ENCODE measurements around the gene ACBD3. TPM values are rescaled to one million over a fixed set of nuclear protein-coding genes. Genes with fewer than 3 reads are reported as not detected.

Gene ACBD3
- polyA plus RNA-seq, 1 of the 3 experiments (the other 2 are of a cell fraction) = 17.8 TPM

GRCh38 chr1:226117330-226117729 lies 69.2 kb downstream of the ACBD3 start (continued):
- TF ChIP-seq SIN3A (IDR thresholded peaks at IDR 0.05; ENCODE audit: borderline replicate concordance, low read depth, low read length) (no peak), TCF12 (IDR thresholded peaks at IDR 0.05) (no peak), RXRA (IDR thresholded peaks at IDR 0.05; ENCODE audit: borderline replicate concordance, low read depth) (no peak), YY1 (IDR thresholded peaks at IDR 0.05; ENCODE audit: low read depth) (no peak), NRF1 (IDR thresholded peaks at IDR 0.05; ENCODE audit: low read depth, low read length) (no peak), RCOR1 (IDR thresholded peaks at IDR 0.05; ENCODE audit: low read length) (no peak), FOXM1 (IDR thresholded peaks at IDR 0.05; ENCODE audit: low read depth) (no peak), JUND (IDR thresholded peaks at IDR 0.05) (no peak), ELF1 (IDR thresholded peaks at IDR 0.05) (no peak), RFX5 (IDR thresholded peaks at IDR 0.05; ENCODE audit: low read length) (no peak)
- TF ChIP-seq, protein P1, sequence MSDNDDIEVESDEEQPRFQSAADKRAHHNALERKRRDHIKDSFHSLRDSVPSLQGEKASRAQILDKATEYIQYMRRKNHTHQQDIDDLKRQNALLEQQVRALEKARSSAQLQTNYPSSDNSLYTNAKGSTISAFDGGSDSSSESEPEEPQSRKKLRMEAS (IDR thresholded peaks at IDR 0.05; ENCODE audit: low read depth) = no peak

GRCh38 chr1:226116673-226117072 lies 69.9 kb downstream of the ACBD3 start:
- Histone ChIP-seq H2AFZ (ENCODE audit: low read depth) (no peak overlapping the region), H3K9ac (no peak overlapping the region), H3K79me2 (ENCODE audit: insufficient read depth) (no peaks in the 10 kb centered on the region), H3K27ac (ENCODE audit: low read depth in 2 of 2, low read length in 1 of 2) (no peak overlapping the region), H3K9me2 (no peaks in the 10 kb centered on the region), H3K27me3 (ENCODE audit: insufficient read depth) (no peaks in the 10 kb centered on the region), H3K4me1 (ENCODE audit: control insufficient read depth in 1 of 2, insufficient read depth in 2 of 2, low read depth in 1 of 2, low read length in 1 of 2) (peaks cover under 1 to 7% of the 10 kb centered on the region in 2 experiments; a peak in 1 of 4 replicates), H4K20me1 (ENCODE audit: insufficient read depth) (no peaks in the 10 kb centered on the region), H3F3A (replicated peaks; ENCODE audit: insufficient read depth) (no peaks in the 10 kb centered on the region), H3K4me3 (ENCODE audit: low read depth in 2 of 2, low read length in 1 of 2) (no peak overlapping the region), H3K9me3 (no peaks in the 10 kb centered on the region), H3K4me2 (no peak overlapping the region), H3K36me3 (replicated peaks in 1 of 2; ENCODE audit: control insufficient read depth in 1 of 2, insufficient read depth in 2 of 2, low read length in 1 of 2) (no peaks in the 10 kb centered on the region)
- ChIA-PET CTCF (interaction anchor here (1.5 to 5.7 kb wide), 3 partner anchors 9 to 642 kb away, joined by 6 to 104 read pairs (median 6); partner anchors contain the start of gene H3-3A), POLR2A (no interaction called here)
- TF ChIP-seq, protein P2, sequence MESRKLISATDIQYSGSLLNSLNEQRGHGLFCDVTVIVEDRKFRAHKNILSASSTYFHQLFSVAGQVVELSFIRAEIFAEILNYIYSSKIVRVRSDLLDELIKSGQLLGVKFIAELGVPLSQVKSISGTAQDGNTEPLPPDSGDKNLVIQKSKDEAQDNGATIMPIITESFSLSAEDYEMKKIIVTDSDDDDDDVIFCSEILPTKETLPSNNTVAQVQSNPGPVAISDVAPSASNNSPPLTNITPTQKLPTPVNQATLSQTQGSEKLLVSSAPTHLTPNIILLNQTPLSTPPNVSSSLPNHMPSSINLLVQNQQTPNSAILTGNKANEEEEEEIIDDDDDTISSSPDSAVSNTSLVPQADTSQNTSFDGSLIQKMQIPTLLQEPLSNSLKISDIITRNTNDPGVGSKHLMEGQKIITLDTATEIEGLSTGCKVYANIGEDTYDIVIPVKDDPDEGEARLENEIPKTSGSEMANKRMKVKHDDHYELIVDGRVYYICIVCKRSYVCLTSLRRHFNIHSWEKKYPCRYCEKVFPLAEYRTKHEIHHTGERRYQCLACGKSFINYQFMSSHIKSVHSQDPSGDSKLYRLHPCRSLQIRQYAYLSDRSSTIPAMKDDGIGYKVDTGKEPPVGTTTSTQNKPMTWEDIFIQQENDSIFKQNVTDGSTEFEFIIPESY (IDR thresholded peaks at IDR 0.05; ENCODE audit: borderline replicate concordance, low read depth) = no peak
- TF ChIP-seq FOXJ3 (CRISPR knock-in tag; IDR thresholded peaks at IDR 0.05) (no peak), USF2 (IDR thresholded peaks at IDR 0.05; ENCODE audit: borderline replicate concordance, low read depth, low read length) (no peak), IRF3 (IDR thresholded peaks at IDR 0.05; ENCODE audit: low read depth, low read length) (no peak), EP300 (IDR thresholded peaks at IDR 0.05; ENCODE audit: borderline replicate concordance in 1 of 2, low read depth in 1 of 2, low read length in 1 of 2) (no peak), GATA2 (CRISPR knock-in tag; IDR thresholded peaks at IDR 0.05) (no peak), NRF1 (IDR thresholded peaks at IDR 0.05; ENCODE audit: low read depth, low read length) (no peak), NFIC (IDR thresholded peaks at IDR 0.05; ENCODE audit: borderline replicate concordance) (no peak)
- TF ChIP-seq, protein P3, sequence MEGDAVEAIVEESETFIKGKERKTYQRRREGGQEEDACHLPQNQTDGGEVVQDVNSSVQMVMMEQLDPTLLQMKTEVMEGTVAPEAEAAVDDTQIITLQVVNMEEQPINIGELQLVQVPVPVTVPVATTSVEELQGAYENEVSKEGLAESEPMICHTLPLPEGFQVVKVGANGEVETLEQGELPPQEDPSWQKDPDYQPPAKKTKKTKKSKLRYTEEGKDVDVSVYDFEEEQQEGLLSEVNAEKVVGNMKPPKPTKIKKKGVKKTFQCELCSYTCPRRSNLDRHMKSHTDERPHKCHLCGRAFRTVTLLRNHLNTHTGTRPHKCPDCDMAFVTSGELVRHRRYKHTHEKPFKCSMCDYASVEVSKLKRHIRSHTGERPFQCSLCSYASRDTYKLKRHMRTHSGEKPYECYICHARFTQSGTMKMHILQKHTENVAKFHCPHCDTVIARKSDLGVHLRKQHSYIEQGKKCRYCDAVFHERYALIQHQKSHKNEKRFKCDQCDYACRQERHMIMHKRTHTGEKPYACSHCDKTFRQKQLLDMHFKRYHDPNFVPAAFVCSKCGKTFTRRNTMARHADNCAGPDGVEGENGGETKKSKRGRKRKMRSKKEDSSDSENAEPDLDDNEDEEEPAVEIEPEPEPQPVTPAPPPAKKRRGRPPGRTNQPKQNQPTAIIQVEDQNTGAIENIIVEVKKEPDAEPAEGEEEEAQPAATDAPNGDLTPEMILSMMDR (IDR thresholded peaks at IDR 0.05) = no peak
- DNase-seq = no peak
- WGBS (ENCODE audit: low lambda C conversion rate) = 47% methylated on average over 3 of the region's 3 CpGs
